ENCODE measurements around the gene ANKRD17.

The ANKRD17 gene

GRCh38 chr4:73272816-73273215, 14.2 kb upstream of the ANKRD17 start:
- TF ChIP-seq YY1 (IDR thresholded peaks at IDR 0.05; ENCODE audit: low read depth) = no peak
- no peak for TF ChIP-seq NFIC (IDR thresholded peaks at IDR 0.05)
- TF ChIP-seq ZBTB7A (IDR thresholded peaks at IDR 0.05; ENCODE audit: low read depth) = no peak
- TF ChIP-seq USF1 (IDR thresholded peaks at IDR 0.05) = no peak
- TF ChIP-seq REST (IDR thresholded peaks at IDR 0.05; ENCODE audit: low read depth) = no peak
- TF ChIP-seq FOXM1 (IDR thresholded peaks at IDR 0.05; ENCODE audit: borderline replicate concordance, low read depth) = no peak
- TF ChIP-seq EP300 (IDR thresholded peaks at IDR 0.05; ENCODE audit: borderline replicate concordance) = no peak
- no peak for TF ChIP-seq TCF12 (IDR thresholded peaks at IDR 0.05; ENCODE audit: low read depth)
- no peak for TF ChIP-seq TEAD4 (IDR thresholded peaks at IDR 0.05)
- TF ChIP-seq TAF1 (IDR thresholded peaks at IDR 0.05; ENCODE audit: low read depth) = no peak
- TF ChIP-seq, protein P1, sequence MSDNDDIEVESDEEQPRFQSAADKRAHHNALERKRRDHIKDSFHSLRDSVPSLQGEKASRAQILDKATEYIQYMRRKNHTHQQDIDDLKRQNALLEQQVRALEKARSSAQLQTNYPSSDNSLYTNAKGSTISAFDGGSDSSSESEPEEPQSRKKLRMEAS (IDR thresholded peaks at IDR 0.05) = no peak
- TF ChIP-seq EGR1 (IDR thresholded peaks at IDR 0.05) = no peak
- no peak for TF ChIP-seq RAD21 (IDR thresholded peaks at IDR 0.05; ENCODE audit: low read depth)
- TF ChIP-seq CREB1 (IDR thresholded peaks at IDR 0.05; ENCODE audit: low read depth) = no peak
- no peak for TF ChIP-seq CEBPB (IDR thresholded peaks at IDR 0.05)

DNA sequence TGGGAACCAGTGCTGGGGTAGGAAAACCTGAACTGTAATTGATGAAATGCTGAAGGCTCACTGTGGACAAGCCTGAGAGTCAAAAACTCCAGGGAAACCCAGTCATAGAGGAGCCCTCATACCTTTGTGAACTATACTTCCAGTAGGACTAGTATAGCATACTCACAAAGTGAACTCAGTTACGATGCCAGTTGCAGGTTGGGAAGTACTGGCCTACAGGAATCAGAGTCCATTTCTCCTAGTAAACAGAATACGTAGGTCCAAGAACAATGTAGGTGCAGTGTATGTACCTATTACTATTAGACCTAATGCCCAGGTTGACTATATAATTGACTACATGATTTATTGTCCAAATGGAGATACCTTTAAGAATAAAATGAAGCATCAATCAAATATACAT, 8.5 kb upstream of the ANKRD17 start:
- no peak for TF ChIP-seq TEAD4 (IDR thresholded peaks at IDR 0.05)
- TF ChIP-seq TAF1 (IDR thresholded peaks at IDR 0.05; ENCODE audit: low read depth) = no peak
- no peak for TF ChIP-seq REST (IDR thresholded peaks at IDR 0.05; ENCODE audit: low read depth)
- TF ChIP-seq YY1 (IDR thresholded peaks at IDR 0.05; ENCODE audit: low read depth) = no peak
- TF ChIP-seq FOXM1 (IDR thresholded peaks at IDR 0.05; ENCODE audit: borderline replicate concordance, low read depth) = no peak
- no peak for TF ChIP-seq ZBTB7A (IDR thresholded peaks at IDR 0.05; ENCODE audit: low read depth)
- TF ChIP-seq EP300 (IDR thresholded peaks at IDR 0.05; ENCODE audit: borderline replicate concordance) = no peak
- TF ChIP-seq CEBPB (IDR thresholded peaks at IDR 0.05) = no peak
- no peak for TF ChIP-seq CREB1 (IDR thresholded peaks at IDR 0.05; ENCODE audit: low read depth)
- TF ChIP-seq TCF12 (IDR thresholded peaks at IDR 0.05; ENCODE audit: low read depth) = no peak
- TF ChIP-seq, protein P1 (IDR thresholded peaks at IDR 0.05) = no peak
- TF ChIP-seq RAD21 (IDR thresholded peaks at IDR 0.05; ENCODE audit: low read depth) = no peak
- TF ChIP-seq NFIC (IDR thresholded peaks at IDR 0.05) = no peak
- TF ChIP-seq USF1 (IDR thresholded peaks at IDR 0.05) = no peak
- no peak for TF ChIP-seq EGR1 (IDR thresholded peaks at IDR 0.05)

GRCh38 chr4:73259571-73260090, 1.0 kb upstream of the ANKRD17 start:
- TF ChIP-seq, protein P1 (IDR thresholded peaks at IDR 0.05) = no peak
- TF ChIP-seq YY1 (IDR thresholded peaks at IDR 0.05; ENCODE audit: low read depth) (no peak), RAD21 (IDR thresholded peaks at IDR 0.05; ENCODE audit: low read depth) (no peak), NFIC (IDR thresholded peaks at IDR 0.05) (no peak), EP300 (IDR thresholded peaks at IDR 0.05; ENCODE audit: borderline replicate concordance) (no peak), EGR1 (IDR thresholded peaks at IDR 0.05) (no peak), TEAD4 (IDR thresholded peaks at IDR 0.05) (no peak), TCF12 (IDR thresholded peaks at IDR 0.05; ENCODE audit: low read depth) (no peak), CEBPB (IDR thresholded peaks at IDR 0.05) (no peak), TAF1 (IDR thresholded peaks at IDR 0.05; ENCODE audit: low read depth) (no peak), USF1 (IDR thresholded peaks at IDR 0.05) (no peak), FOXM1 (IDR thresholded peaks at IDR 0.05; ENCODE audit: borderline replicate concordance, low read depth) (no peak), CREB1 (IDR thresholded peaks at IDR 0.05; ENCODE audit: low read depth) (no peak), ZBTB7A (IDR thresholded peaks at IDR 0.05; ENCODE audit: low read depth) (no peak), REST (IDR thresholded peaks at IDR 0.05; ENCODE audit: low read depth) (no peak)

All from Ishikawa (cell line).